ENCODE results near the gene PUSL1. TPM values are rescaled to one million over a fixed set of nuclear protein-coding genes. Genes with fewer than 3 reads are reported as not detected.

PUSL1 gene
- total RNA-seq, 2 experiments from 2014 or later = 31.3 to 57.1 TPM

- H3K36me3 ChIP-seq (ENCODE audit: insufficient read depth, low read length) = no peaks in the 10 kb centered on the region
- no peak for TF ChIP-seq CTCF (conservative IDR thresholded peaks at IDR 0.05; ENCODE audit: low read length)
- no peak for TF ChIP-seq EZH2phosphoT487 (IDR thresholded peaks at IDR 0.05; ENCODE audit: borderline replicate concordance, low read depth, low read length)
- no peak overlapping the region for H3K4me2 ChIP-seq (ENCODE audit: low read length)
- no peak overlapping the region for H3K27ac ChIP-seq (ENCODE audit: low read depth, low read length, poor library complexity, severe bottlenecking)
- no peaks in the 10 kb centered on the region for H4K20me1 ChIP-seq (ENCODE audit: insufficient read depth, low read length)
- no peaks in the 10 kb centered on the region for H3K79me2 ChIP-seq (ENCODE audit: insufficient read depth, low read depth, low read length)
- H3K4me1 ChIP-seq (ENCODE audit: insufficient read depth, low read length, poor library complexity, severe bottlenecking) = no peaks in the 10 kb centered on the region
- no peaks in the 10 kb centered on the region for H3K9me2 ChIP-seq (ENCODE audit: insufficient read depth, low read length)
- H2AFZ ChIP-seq (ENCODE audit: low read length) = no peak overlapping the region
- ChIA-PET POLR2A (no interaction called here), CTCF (ENCODE audit: unreplicated experiment) (no interaction called here)
- intact Hi-C loops (cut with micrococcal nuclease; ENCODE audit: unreplicated experiment) = loop anchor here (2.0 kb wide), 1 partner anchor 171 kb away; no protein-coding TSS in a partner anchor
- no peaks in the 10 kb centered on the region for H3K9me3 ChIP-seq (ENCODE audit: low read length)
- H3K4me3 ChIP-seq (ENCODE audit: low read depth, low read length, poor library complexity, severe bottlenecking) = no peak overlapping the region
- no peak for DNase-seq (ENCODE audit: low spot score)
- no TSS peak for BruUV-seq (replicated peaks)
These were observed 14.8 kb upstream of the PUSL1 start for GRCh38 chr1:1293263-1294249.

GRCh38 chr1:1294250-1294890 is 14.0 kb upstream of the PUSL1 start:
- no peak overlapping the region for H2AFZ ChIP-seq (ENCODE audit: low read length)
- BruUV-seq (replicated peaks) = no TSS peak
- TF ChIP-seq CTCF (conservative IDR thresholded peaks at IDR 0.05; ENCODE audit: low read length) (no peak), EZH2phosphoT487 (IDR thresholded peaks at IDR 0.05; ENCODE audit: borderline replicate concordance, low read depth, low read length) (no peak)
- no peaks in the 10 kb centered on the region for H3K9me3 ChIP-seq (ENCODE audit: low read length)
- no peaks in the 10 kb centered on the region for H3K36me3 ChIP-seq (ENCODE audit: insufficient read depth, low read length)
- DNase-seq (ENCODE audit: low spot score) = no peak
- POLR2A ChIA-PET = no interaction called here
- CTCF ChIA-PET (ENCODE audit: unreplicated experiment) = no interaction called here
- H3K9me2 ChIP-seq (ENCODE audit: insufficient read depth, low read length) = no peaks in the 10 kb centered on the region
- no peak overlapping the region for H3K4me2 ChIP-seq (ENCODE audit: low read length)
- no peak overlapping the region for H3K4me3 ChIP-seq (ENCODE audit: low read depth, low read length, poor library complexity, severe bottlenecking)
- H3K4me1 ChIP-seq (ENCODE audit: insufficient read depth, low read length, poor library complexity, severe bottlenecking) = no peaks in the 10 kb centered on the region
- no peak overlapping the region for H3K27ac ChIP-seq (ENCODE audit: low read depth, low read length, poor library complexity, severe bottlenecking)
- H3K79me2 ChIP-seq (ENCODE audit: insufficient read depth, low read depth, low read length) = no peaks in the 10 kb centered on the region
- H4K20me1 ChIP-seq (ENCODE audit: insufficient read depth, low read length) = no peaks in the 10 kb centered on the region
- intact Hi-C loops (cut with micrococcal nuclease; ENCODE audit: unreplicated experiment) = no loop called here
